HepG2 (cell line): ENCODE results near the gene PLXNC1. TPM values are rescaled to one million over a fixed set of nuclear protein-coding genes. Genes with fewer than 3 reads are reported as not detected.

Experiments used
- AHR ChIP-seq: IDR thresholded peaks from 2 replicates; pipeline ENCODE4 v1.6.1; 2018; ENCODE audit warnings: missing genetic modification reagents, missing compliant biosample characterization
- ARID5B ChIP-seq: IDR thresholded peaks from 2 replicates; pipeline ENCODE4 v1.4.0; 2020; ENCODE audit warnings: mild to moderate bottlenecking, missing genetic modification reagents
- GTF3A ChIP-seq: sonication (generic); formaldehyde crosslinking; conservative IDR thresholded peaks from 2 replicates; pipeline ENCODE4 v1.4.0; 2020; ENCODE audit warnings: mild to moderate bottlenecking, missing genetic modification reagents
- HNRNPK ChIP-seq: fragments of 200-400 bp; formaldehyde crosslinking; IDR thresholded peaks from 2 replicates; pipeline ENCODE4 v1.6.1; 2018; ENCODE audit warnings: low read length, low read depth, moderate library complexity, mild to moderate bottlenecking; ENCODE audit not compliant: poor library complexity, severe bottlenecking
- IRF1 ChIP-seq: sonication (generic); formaldehyde crosslinking; IDR thresholded peaks from 2 replicates; pipeline ENCODE4 v1.4.0; 2020; ENCODE audit warnings: low read depth, mild to moderate bottlenecking, missing genetic modification reagents
- MAZ ChIP-seq, 2 experiments: sonication (generic) in 1 of 2; formaldehyde crosslinking in 1 of 2; IDR thresholded peaks; 2 replicates each; pipeline versions ENCODE4 v1.5.0 to v1.6.1; 2012 to 2020; ENCODE audit warnings: low read depth in 2 of 2, mild to moderate bottlenecking in 2 of 2, borderline replicate concordance in 1 of 2, improper control_type of control experiment in 1 of 2, low read length in 1 of 2, missing genetic modification reagents in 1 of 2, moderate library complexity in 1 of 2
- MLLT10 ChIP-seq: sonication (generic); formaldehyde crosslinking; IDR thresholded peaks from 2 replicates; pipeline ENCODE4 v1.4.0; 2020; ENCODE audit warnings: missing genetic modification reagents
- NFIC ChIP-seq: IDR thresholded peaks from 2 replicates; pipeline ENCODE4 v1.6.1; 2012; ENCODE audit warnings: mild to moderate bottlenecking, low read length, inconsistent platforms
- NPAS2 ChIP-seq: sonication (generic); formaldehyde crosslinking; IDR thresholded peaks from 2 replicates; pipeline ENCODE4 v1.8.0; 2022; ENCODE audit warnings: mild to moderate bottlenecking, missing genetic modification reagents, borderline replicate concordance
- RBFOX2 ChIP-seq: fragments of 200-400 bp; formaldehyde crosslinking; IDR thresholded peaks from 2 replicates; pipeline ENCODE4 v1.6.1; 2017; ENCODE audit warnings: low read depth, mild to moderate bottlenecking, low read length
- SPEN ChIP-seq: sonication (generic); formaldehyde crosslinking; IDR thresholded peaks from 2 replicates; pipeline ENCODE4 v1.5.1; 2020; ENCODE audit warnings: low read depth, mild to moderate bottlenecking, missing genetic modification reagents
- ZNF224 ChIP-seq: sonication (generic); formaldehyde crosslinking; IDR thresholded peaks from 2 replicates; pipeline ENCODE4 v1.5.0; 2020; ENCODE audit warnings: mild to moderate bottlenecking, missing genetic modification reagents
- ZNF234 ChIP-seq: sonication (generic); formaldehyde crosslinking; conservative IDR thresholded peaks from 2 replicates; pipeline ENCODE4 v1.5.1; 2020; ENCODE audit warnings: mild to moderate bottlenecking, missing genetic modification reagents
- ZNF260 ChIP-seq: sonication (generic); formaldehyde crosslinking; IDR thresholded peaks from 2 replicates; pipeline ENCODE4 v1.4.0; 2020; ENCODE audit warnings: missing genetic modification reagents, low read depth, mild to moderate bottlenecking, borderline replicate concordance
- ZNF292 ChIP-seq: sonication (generic); formaldehyde crosslinking; IDR thresholded peaks from 2 replicates; pipeline ENCODE4 v1.8.1; 2022; ENCODE audit warnings: mild to moderate bottlenecking, low read depth, missing genetic modification reagents, borderline replicate concordance
- ZNF441 ChIP-seq: sonication (generic); formaldehyde crosslinking; IDR thresholded peaks from 2 replicates; pipeline ENCODE4 v1.7.0; 2021; ENCODE audit warnings: missing genetic modification reagents, borderline replicate concordance
- ZNF605 ChIP-seq: sonication (generic); formaldehyde crosslinking; IDR thresholded peaks from 2 replicates; pipeline ENCODE4 v1.8.0; 2022; ENCODE audit warnings: mild to moderate bottlenecking, missing genetic modification reagents
- ZNF660 ChIP-seq: sonication (generic); formaldehyde crosslinking; IDR thresholded peaks from 2 replicates; pipeline ENCODE4 v1.5.1; 2020; ENCODE audit warnings: mild to moderate bottlenecking, low read depth, missing genetic modification reagents, borderline replicate concordance
- ZNF800 ChIP-seq: sonication (generic); formaldehyde crosslinking; IDR thresholded peaks from 2 replicates; pipeline ENCODE4 v1.4.0; 2020; ENCODE audit warnings: missing genetic modification reagents
- ZSCAN9 ChIP-seq: IDR thresholded peaks from 2 replicates; pipeline ENCODE4 v1.6.1; 2016; ENCODE audit warnings: borderline replicate concordance
- polyA plus RNA-seq, 8 experiments: library from polyadenylated mRNA; depleted of rRNA in 3 of 8; stranded (reverse) in 7 of 8; unstranded in 1 of 8; fragments of >200 nt; fragmentation: Illumina TruSeq in 4 of 8; extraction: Trizol in 4 of 8; gene quantifications; 2 replicates each; pipeline versions ENCODE4 v1.2.1 to v1.2.3, GENCODE V29; 2011 to 2016; ENCODE audit warnings: low read depth in 4 of 8, missing spikeins in 1 of 8, mixed read lengths in 1 of 8; ENCODE audit not compliant: insufficient read depth in 1 of 8
- total RNA-seq, 5 experiments: library from RNA; depleted of rRNA; stranded (reverse); fragments of >200 nt; fragmentation: Illumina TruSeq; extraction: Trizol; gene quantifications; 2 replicates each; pipeline ENCODE4 v1.2.3, GENCODE V29; 2016; ENCODE audit warnings: low read depth in 1 of 5
- TF ChIP-seq, protein P1 (sequence below): sonication (generic); formaldehyde crosslinking; IDR thresholded peaks from 2 replicates; pipeline ENCODE4 v1.4.0; 2020; ENCODE audit warnings: missing genetic modification reagents
- TF ChIP-seq, protein P2 (sequence below): sonication (generic); formaldehyde crosslinking; IDR thresholded peaks from 2 replicates; pipeline ENCODE4 v1.8.1; 2023; ENCODE audit warnings: mild to moderate bottlenecking, missing genetic modification reagents

The PLXNC1 gene
- total and polyA plus RNA-seq, 2 of the 13 experiments (the other 11 are each of a cell fraction or from before 2014, with no cell fraction given) = 6.6 to 11.2 TPM

DNA sequence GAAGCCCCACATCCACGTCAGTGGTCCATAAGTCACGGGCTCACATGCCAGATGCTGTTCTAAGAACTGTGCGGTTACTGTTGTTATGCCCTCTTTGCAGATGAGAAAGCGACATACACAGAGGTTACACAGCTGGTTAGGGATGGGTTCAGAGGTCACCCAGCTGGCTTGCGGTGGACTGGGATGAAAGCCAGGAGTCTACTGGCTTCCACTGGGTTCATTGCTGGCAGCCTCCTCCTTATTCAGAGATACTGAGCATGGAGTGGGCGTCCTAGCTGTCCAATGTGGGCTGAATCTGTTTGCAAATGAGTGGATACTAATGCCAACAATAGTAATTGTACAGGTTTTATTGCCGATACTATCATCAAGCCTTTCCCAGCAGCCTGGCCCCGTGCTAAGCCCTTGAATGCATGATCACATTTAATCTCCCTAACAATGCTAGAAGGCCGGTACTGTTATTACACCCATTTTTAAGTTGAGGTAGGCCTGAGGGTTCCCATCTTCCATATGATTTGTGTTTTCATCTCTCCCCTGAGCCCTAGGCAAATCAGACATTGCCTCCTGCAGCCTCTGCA, 129.1 kb downstream of the PLXNC1 start (continued):
- TF ChIP-seq ARID5B (CRISPR knock-in tag) (peak; percentile 42; the same call in 1 of the 2 replicates), ZNF260 (no peak), SPEN (CRISPR knock-in tag) (no peak), ZSCAN9 (CRISPR knock-in tag) (no peak), NFIC (0 out of 2 replicates have a peak, but pooled peaks have one; percentile 22), ZNF660 (CRISPR knock-in tag) (no peak), ZNF292 (CRISPR knock-in tag) (no peak), ZNF441 (CRISPR knock-in tag) (no peak), ZNF605 (no peak), ZNF224 (CRISPR knock-in tag) (no peak), ZNF234 (CRISPR knock-in tag) (no peak), GTF3A (no peak), AHR (CRISPR knock-in tag) (no peak), HNRNPK (peak; percentile 12), IRF1 (CRISPR knock-in tag) (no peak), MLLT10 (CRISPR knock-in tag) (no peak), NPAS2 (CRISPR knock-in tag) (no peak), RBFOX2 (no peak), ZNF800 (CRISPR knock-in tag) (no peak), MAZ (IDR thresholded peaks at IDR 0.05; ENCODE audit: borderline replicate concordance, low read depth, low read length) (no peak), MAZ (CRISPR knock-in tag; IDR thresholded peaks at IDR 0.05; ENCODE audit: low read depth) (no peak)
- TF ChIP-seq, protein P1, sequence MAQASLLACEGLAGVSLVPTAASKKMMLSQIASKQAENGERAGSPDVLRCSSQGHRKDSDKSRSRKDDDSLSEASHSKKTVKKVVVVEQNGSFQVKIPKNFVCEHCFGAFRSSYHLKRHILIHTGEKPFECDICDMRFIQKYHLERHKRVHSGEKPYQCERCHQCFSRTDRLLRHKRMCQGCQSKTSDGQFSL = no peak
- TF ChIP-seq, protein P2, sequence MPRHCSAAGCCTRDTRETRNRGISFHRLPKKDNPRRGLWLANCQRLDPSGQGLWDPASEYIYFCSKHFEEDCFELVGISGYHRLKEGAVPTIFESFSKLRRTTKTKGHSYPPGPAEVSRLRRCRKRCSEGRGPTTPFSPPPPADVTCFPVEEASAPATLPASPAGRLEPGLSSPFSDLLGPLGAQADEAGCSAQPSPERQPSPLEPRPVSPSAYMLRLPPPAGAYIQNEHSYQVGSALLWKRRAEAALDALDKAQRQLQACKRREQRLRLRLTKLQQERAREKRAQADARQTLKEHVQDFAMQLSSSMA (CRISPR knock-in tag) = no peak
